Panc1 (cell line): Measurements from ENCODE around the gene CHTF18. TPM values are rescaled to one million over a fixed set of nuclear protein-coding genes. Genes with fewer than 3 reads are reported as not detected.
A peak's percentile ranks its signal among the peaks of the same experiment; 100 is the strongest.

Experiments used
- ATAC-seq: fragments of 200-7000 bp; cut with Tn5 transposase; 2 replicates; pipeline ENCODE4 v1.9.1; 2020; ENCODE audit warnings: mild to moderate bottlenecking, moderate library complexity
- BruUV-seq: library from RNA; stranded (reverse); fragments of 400-500 nt; replicated peaks from 2 replicates; lab custom pipeline; 2021; lab: Mats Ljungman, UMichigan
- CTCF ChIA-PET: fragments of 300-600 bp; sonication (Branson Sonifier 250); formaldehyde crosslinking; loops from one replicate; lab custom pipeline; 2022; ENCODE audit warnings: antibody characterized with exemption; lab: Charles Lee
- POLR2A ChIA-PET: fragments of 300-600 bp; sonication (Branson Sonifier 250); formaldehyde crosslinking; loops from one replicate; lab custom pipeline; 2022; ENCODE audit warnings: antibody characterized with exemption; lab: Charles Lee
- DNase-seq: peaks from one replicate; pipeline ENCODE4 v3.0.0-alpha.2; 2010; ENCODE audit warnings: low read depth, low spot score
- H3K27ac ChIP-seq: 2 replicates; pipeline ENCODE4 v1.5.1; 2011; ENCODE audit warnings: mild to moderate bottlenecking, low read length, inconsistent platforms
- H3K27me3 ChIP-seq: fragments of 200-500 bp; sonication (Bioruptor generic); 2 replicates; pipeline ENCODE4 v1.6.0; 2014; ENCODE audit warnings: low read length, inconsistent platforms; ENCODE audit not compliant: control insufficient read depth, insufficient read depth
- H3K36me3 ChIP-seq: fragments of 200-500 bp; sonication (Bioruptor generic); 2 replicates; pipeline ENCODE4 v1.5.1; 2014; ENCODE audit warnings: inconsistent platforms, mild to moderate bottlenecking, low read length, moderate library complexity; ENCODE audit not compliant: control insufficient read depth, insufficient read depth
- H3K4me1 ChIP-seq: 2 replicates; pipeline ENCODE4 v1.5.1; 2011; ENCODE audit warnings: inconsistent platforms, mild to moderate bottlenecking, low read length, moderate library complexity; ENCODE audit not compliant: control insufficient read depth, insufficient read depth
- H3K4me3 ChIP-seq, 2 experiments: 2 replicates each; pipeline ENCODE4 v1.5.1; 2011 to 2012; ENCODE audit warnings: low read depth in 2 of 2, low read length in 2 of 2, mild to moderate bottlenecking in 2 of 2, inconsistent platforms in 1 of 2, moderate library complexity in 1 of 2
- H3K9me3 ChIP-seq: fragments of 200-500 bp; sonication (Bioruptor generic); 2 replicates; pipeline ENCODE4 v1.5.1; 2014; ENCODE audit warnings: low read depth, mild to moderate bottlenecking, inconsistent platforms, low read length, moderate library complexity; ENCODE audit not compliant: control insufficient read depth, insufficient read depth
- POLR2AphosphoS5 ChIP-seq: IDR thresholded peaks from 2 replicates; pipeline ENCODE4 v1.6.1; 2012; ENCODE audit warnings: mild to moderate bottlenecking, low read depth, low read length, moderate library complexity
- SIN3A ChIP-seq: IDR thresholded peaks from 2 replicates; pipeline ENCODE4 v1.6.1; 2012; ENCODE audit warnings: low read depth, mild to moderate bottlenecking, low read length, moderate library complexity, borderline replicate concordance; ENCODE audit not compliant: insufficient read depth
- TCF7L2 ChIP-seq: IDR thresholded peaks from 2 replicates; pipeline ENCODE4 v1.6.1; 2011; ENCODE audit warnings: mild to moderate bottlenecking, low read depth, low read length, inconsistent platforms
- in situ Hi-C: cut with HindIII; loops from 2 replicates; pipeline ENCODE4 v1.10.0; 2016; ENCODE audit warnings: low sequenced_read_pairs, low pct_unique_long_range_greater_than_20kb
- intact Hi-C: fragments of 100-400 bp; cut with micrococcal nuclease; formaldehyde crosslinking; loops from one replicate; pipeline ENCODE4 v1.10.0; 2022; ENCODE audit not compliant: unreplicated experiment
- total RNA-seq: library from RNA; stranded (reverse); gene quantifications from one replicate; pipeline ENCODE4 v1.2.1, GENCODE V29; 2021; ENCODE audit not compliant: unreplicated experiment
- TF ChIP-seq, protein P1 (sequence below), 2 experiments: IDR thresholded peaks; 2 replicates each; pipeline ENCODE4 v1.6.1; 2011 to 2012; ENCODE audit warnings: low read depth in 2 of 2, control low read depth in 1 of 2, low read length in 1 of 2, mild to moderate bottlenecking in 1 of 2, moderate library complexity in 1 of 2; ENCODE audit not compliant: insufficient read depth in 1 of 2
- TF ChIP-seq, protein P2 (sequence below): fragments of 450-650 bp; IDR thresholded peaks from 2 replicates; pipeline ENCODE4 v1.5.1; 2017; ENCODE audit warnings: mild to moderate bottlenecking

The CHTF18 gene
- total RNA-seq, 1 experiment from 2014 or later: 118 TPM

DNA sequence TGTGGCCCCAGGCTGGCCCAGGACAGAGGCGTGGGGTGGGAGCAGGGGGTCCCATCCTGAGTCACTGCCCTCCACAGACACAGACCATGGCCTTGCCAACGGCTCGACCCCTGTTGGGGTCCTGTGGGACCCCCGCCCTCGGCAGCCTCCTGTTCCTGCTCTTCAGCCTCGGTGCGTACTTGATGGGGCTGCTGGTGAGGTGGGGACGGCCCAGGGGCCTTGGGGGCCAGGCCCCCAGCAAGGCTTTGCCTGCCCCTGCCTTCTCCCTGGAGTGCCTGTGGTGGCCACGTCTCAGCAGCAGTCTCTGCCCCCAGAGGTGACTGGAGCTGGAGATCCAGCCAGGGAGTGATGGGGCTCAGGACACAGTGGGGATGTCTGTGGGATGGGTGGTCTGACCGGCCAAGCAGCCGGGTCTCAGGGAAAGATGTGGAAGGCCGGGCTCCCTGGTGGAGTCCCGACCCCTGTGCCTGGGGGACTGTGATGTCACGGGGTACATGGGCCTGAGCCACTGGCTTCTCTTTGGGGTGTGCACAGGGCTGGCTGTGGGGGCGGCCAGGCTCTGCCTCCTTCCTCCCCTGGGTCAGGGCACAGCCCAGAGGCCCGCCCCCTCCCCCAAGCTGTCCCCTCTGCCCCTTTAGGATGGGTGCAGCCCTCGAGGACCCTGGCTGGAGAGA lies 25.7 kb upstream of the CHTF18 start:
- H3K4me1 ChIP-seq: peaks cover 18% of the 10 kb centered on the region
- ChIA-PET POLR2A (no interaction called here), CTCF (no interaction called here)
- H3K4me3 ChIP-seq: no peak overlapping the region
- intact Hi-C loops (no loop called here), in situ Hi-C loops (no loop called here)
- no peaks in the 10 kb centered on the region for H3K36me3 ChIP-seq
- no peak overlapping the region for H3K27ac ChIP-seq
- ATAC-seq (peak; percentile 37), DNase-seq (no peak)
- H3K9me3 ChIP-seq: no peaks in the 10 kb centered on the region
- TF ChIP-seq POLR2AphosphoS5 (no peak), TCF7L2 (no peak), SIN3A (no peak)
- TF ChIP-seq, protein P1, sequence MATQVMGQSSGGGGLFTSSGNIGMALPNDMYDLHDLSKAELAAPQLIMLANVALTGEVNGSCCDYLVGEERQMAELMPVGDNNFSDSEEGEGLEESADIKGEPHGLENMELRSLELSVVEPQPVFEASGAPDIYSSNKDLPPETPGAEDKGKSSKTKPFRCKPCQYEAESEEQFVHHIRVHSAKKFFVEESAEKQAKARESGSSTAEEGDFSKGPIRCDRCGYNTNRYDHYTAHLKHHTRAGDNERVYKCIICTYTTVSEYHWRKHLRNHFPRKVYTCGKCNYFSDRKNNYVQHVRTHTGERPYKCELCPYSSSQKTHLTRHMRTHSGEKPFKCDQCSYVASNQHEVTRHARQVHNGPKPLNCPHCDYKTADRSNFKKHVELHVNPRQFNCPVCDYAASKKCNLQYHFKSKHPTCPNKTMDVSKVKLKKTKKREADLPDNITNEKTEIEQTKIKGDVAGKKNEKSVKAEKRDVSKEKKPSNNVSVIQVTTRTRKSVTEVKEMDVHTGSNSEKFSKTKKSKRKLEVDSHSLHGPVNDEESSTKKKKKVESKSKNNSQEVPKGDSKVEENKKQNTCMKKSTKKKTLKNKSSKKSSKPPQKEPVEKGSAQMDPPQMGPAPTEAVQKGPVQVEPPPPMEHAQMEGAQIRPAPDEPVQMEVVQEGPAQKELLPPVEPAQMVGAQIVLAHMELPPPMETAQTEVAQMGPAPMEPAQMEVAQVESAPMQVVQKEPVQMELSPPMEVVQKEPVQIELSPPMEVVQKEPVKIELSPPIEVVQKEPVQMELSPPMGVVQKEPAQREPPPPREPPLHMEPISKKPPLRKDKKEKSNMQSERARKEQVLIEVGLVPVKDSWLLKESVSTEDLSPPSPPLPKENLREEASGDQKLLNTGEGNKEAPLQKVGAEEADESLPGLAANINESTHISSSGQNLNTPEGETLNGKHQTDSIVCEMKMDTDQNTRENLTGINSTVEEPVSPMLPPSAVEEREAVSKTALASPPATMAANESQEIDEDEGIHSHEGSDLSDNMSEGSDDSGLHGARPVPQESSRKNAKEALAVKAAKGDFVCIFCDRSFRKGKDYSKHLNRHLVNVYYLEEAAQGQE (IDR thresholded peaks at IDR 0.05; ENCODE audit: insufficient read depth in 1 of 2, low read depth in 2 of 2, low read length in 1 of 2): no peak
- TF ChIP-seq, protein P2, sequence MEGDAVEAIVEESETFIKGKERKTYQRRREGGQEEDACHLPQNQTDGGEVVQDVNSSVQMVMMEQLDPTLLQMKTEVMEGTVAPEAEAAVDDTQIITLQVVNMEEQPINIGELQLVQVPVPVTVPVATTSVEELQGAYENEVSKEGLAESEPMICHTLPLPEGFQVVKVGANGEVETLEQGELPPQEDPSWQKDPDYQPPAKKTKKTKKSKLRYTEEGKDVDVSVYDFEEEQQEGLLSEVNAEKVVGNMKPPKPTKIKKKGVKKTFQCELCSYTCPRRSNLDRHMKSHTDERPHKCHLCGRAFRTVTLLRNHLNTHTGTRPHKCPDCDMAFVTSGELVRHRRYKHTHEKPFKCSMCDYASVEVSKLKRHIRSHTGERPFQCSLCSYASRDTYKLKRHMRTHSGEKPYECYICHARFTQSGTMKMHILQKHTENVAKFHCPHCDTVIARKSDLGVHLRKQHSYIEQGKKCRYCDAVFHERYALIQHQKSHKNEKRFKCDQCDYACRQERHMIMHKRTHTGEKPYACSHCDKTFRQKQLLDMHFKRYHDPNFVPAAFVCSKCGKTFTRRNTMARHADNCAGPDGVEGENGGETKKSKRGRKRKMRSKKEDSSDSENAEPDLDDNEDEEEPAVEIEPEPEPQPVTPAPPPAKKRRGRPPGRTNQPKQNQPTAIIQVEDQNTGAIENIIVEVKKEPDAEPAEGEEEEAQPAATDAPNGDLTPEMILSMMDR: no peak
- BruUV-seq: no TSS peak
- no peaks in the 10 kb centered on the region for H3K27me3 ChIP-seq

DNA sequence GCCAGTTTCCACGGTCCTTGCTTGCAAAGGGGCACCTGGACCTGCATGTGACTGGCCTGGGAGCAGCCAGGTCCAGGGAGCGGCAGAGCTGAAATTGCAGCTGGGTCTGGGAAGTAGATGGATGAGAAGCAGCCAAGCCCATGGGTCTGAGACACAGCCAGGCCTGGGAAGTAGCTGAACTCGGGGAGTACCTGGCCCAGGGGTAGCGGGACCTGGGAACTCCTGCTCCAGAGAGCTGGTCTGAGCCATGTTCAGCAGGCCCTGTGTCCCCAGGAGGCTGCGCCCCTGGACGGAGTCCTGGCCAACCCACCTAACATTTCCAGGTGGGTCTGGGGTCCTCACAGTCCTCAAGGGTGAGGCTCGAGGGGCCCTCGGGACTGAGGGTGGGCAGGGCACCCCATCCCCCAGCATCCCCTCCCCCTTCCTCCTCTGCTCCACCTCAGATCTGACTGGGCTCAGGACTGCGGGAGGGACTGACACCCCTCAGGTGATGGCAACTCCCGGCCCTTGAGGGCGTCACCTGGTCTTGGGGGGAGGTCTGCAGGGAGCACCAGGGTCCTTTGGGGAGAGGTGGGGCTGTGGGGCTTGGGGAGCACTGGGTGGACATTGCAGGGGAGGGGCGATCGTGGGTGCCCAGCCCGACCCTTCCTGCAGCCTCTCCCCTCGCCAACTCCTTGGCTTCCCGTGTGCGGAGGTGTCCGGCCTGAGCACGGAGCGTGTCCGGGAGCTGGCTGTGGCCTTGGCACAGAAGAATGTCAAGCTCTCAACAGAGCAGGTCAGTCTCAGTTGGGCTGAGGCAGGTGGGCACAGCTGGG lies 24.8 kb upstream of the CHTF18 start:
- no peak overlapping the region for H3K4me3 ChIP-seq
- CTCF ChIA-PET: no interaction called here
- H3K27ac ChIP-seq: no peak overlapping the region
- no peaks in the 10 kb centered on the region for H3K27me3 ChIP-seq
- H3K36me3 ChIP-seq: no peaks in the 10 kb centered on the region
- ATAC-seq (peak; percentile 27), DNase-seq (no peak)
- peaks cover 18% of the 10 kb centered on the region for H3K4me1 ChIP-seq
- intact Hi-C loops: no loop called here
- no peaks in the 10 kb centered on the region for H3K9me3 ChIP-seq
- POLR2A ChIA-PET: no interaction called here
- TF ChIP-seq TCF7L2 (no peak), SIN3A (no peak), POLR2AphosphoS5 (no peak)
- TF ChIP-seq, protein P2: no peak
- TF ChIP-seq, protein P1 (IDR thresholded peaks at IDR 0.05; ENCODE audit: insufficient read depth in 1 of 2, low read depth in 2 of 2, low read length in 1 of 2): no peak
- BruUV-seq: no TSS peak
- in situ Hi-C loops: no loop called here
